ENCODE measurements around the gene UQCR11.

The UQCR11 gene

DNA sequence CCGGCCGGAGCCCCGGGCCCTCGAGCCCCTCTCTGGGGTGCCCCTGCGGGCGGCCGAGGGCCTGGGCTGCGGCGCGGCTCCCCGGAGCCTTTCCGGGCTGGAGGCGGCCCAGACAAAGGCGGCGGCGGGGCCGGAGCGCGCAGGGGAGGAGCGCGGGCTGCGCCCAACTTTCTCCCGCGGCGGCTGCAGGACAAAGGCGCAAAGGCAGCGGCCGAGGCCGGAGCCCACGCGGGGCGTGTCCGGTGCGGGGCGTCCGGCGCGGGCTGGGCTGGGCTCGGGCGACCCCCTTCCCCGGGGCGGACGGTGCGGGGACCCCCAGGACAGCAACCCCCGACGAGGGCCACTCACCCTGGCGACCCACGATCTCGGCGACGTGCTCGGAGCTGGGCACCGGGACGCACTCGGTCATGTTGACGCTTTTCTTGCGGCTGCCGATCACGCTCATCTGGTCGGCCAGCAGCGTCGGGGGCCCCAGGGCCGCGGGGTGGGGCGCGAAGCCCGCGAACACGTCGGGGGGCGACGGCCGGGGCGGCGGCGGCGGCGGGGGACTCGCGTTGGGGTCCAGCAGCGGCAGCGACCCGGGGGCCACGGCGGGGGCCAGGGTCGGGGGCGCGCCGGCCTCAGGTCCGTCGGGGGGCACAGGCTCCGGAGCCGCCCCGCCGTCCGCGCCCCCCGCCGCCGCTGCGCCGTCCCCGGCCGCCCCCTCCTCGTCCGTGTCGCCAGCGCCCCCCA lies 38.0 kb downstream of the UQCR11 start:
- no peak for DNase-seq (ENCODE audit: low spot score)

DNA sequence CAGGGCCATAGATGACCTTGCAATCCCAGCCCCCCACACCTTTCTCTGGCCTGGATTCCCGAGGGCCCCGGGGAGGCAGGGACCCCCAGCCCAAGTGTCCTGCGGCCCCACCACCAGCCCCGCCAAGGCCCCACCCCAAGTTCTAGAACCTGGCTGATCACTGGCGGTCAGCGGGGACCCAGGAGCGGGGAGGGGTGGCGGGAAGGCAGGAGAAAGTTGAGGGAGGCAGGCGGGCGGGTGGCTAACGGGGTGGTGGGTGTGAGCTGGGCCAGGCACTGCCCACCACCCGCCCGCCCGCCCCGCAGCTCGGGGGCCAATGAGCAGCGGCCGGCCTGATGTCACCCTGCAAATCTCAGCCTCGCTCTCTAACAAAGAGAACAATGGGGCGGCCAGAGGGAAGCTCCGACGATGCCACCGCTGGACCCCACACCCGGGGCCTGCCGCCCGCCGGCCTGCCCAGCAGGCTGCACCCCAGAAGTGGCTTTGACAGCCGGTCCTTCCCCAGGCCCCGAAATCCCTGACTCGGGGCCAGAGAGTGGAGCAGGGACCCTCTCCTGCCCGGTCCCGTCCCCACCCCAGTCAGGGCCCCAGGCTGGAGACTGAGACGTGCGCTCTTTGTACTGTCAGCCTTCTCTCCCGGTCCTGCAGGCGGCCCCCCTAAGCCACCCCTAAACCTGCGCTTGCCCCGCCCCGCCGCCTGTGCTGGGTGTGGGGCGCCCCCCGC lies 38.7 kb downstream of the UQCR11 start:
- no peak for DNase-seq (ENCODE audit: low spot score)

DNA sequence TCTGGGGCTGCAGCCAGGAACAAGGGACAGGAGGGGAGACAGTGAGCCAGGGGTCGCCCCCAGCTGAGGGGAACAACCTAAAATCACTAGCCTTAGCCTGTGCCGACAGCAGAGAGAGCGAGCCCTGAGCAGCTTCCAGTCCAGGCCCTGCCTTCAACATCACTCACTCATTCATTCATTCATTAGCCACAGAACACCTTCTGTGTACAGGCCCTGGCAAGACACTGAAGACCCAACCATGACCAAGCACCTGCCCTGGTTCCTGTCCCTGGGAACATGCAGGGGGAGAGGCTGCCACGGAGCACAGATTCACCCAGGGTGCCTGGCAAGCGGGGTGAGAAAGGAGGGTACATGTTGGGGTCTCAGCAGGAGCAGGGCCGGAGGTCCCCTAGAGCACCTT lies 42.0 kb downstream of the UQCR11 start:
- DNase-seq (ENCODE audit: low spot score), result no peak

DNA sequence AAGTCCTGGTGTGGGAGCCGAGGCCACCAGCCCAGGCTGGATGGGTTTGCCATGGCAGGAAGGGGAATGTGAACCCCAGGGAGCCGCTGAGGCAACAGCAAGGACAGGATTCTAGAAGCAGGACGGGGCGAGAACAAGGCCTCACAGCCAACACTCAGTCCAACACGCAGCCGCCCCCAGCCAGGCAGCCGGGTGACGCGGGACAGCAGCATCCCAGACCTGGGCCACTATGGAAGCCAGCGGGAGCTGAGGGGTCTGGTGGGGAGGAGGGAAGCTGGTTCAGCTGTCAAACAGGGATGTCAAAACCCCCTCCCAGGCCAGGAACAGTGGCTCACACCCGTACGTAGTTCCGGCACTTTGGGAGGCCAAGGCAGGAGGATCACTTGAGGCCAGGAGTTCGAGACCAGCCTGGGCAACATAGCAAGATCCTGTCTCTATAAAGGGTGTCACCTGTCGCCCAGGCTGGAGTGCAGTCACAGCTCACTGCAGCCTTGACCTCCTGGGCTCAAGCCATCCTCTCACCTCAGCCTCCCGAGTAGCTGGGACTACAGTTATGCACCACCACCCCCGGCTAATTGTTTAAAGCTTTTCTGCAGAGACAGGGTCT lies 43.9 kb downstream of the UQCR11 start:
- DNase-seq (ENCODE audit: low spot score), result no peak

GRCh38 chr19:1560286-1560882 lies 44.9 kb downstream of the UQCR11 start:
- DNase-seq (ENCODE audit: low spot score), result no peak

GRCh38 chr19:1558552-1558951 lies 46.7 kb downstream of the UQCR11 start:
- no peak for DNase-seq (ENCODE audit: low spot score)

GRCh38 chr19:1556390-1557070 lies 48.7 kb downstream of the UQCR11 start:
- DNase-seq (ENCODE audit: low spot score), result no peak

- no peak for DNase-seq (ENCODE audit: low spot score)
Measured at GRCh38 chr19:1555487-1556389, 49.5 kb downstream of the UQCR11 start.

- no peak for DNase-seq (ENCODE audit: low spot score)
Measured at GRCh38 chr19:1554968-1555367, 50.3 kb downstream of the UQCR11 start.

DNA sequence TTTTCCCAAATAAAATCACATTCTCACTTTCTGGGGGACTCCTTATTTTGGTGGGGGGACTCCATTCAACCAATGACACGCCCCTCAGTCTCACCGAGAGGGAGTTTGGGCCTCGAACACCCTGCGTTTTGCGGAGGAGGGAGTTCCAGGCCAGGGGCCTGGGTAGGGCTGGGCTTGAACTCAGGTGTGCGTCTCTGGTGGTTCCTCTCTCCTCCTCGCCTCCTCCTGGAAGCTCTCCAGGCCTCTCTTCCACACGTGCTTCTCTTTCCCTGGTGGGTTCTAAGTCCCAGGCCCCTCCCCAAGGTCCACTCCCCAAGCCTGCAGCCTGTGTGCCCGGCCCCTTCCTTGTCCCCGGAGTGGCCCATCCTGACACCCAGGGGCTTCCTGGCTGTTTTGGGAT lies 51.8 kb downstream of the UQCR11 start:
- no peak for DNase-seq (ENCODE audit: low spot score)

GRCh38 chr19:1551068-1552040 lies 53.9 kb downstream of the UQCR11 start:
- DNase-seq (ENCODE audit: low spot score), result no peak

- no peak for DNase-seq (ENCODE audit: low spot score)
Measured at GRCh38 chr19:1549332-1549945, 55.8 kb downstream of the UQCR11 start.

All from COLO829 (cell line).